T-cell (primary cell): ENCODE measurements around the gene CAV1. TPM values are rescaled to one million over a fixed set of nuclear protein-coding genes. Genes with fewer than 3 reads are reported as not detected.
A peak's percentile ranks its signal among the peaks of the same experiment; 100 is the strongest.

Experiments used
- ATAC-seq, 4 experiments: fragments of 200-7000 bp in 3 of 4; fragments of 150-1000 bp in 1 of 4; cut with Tn5 transposase; replicated peaks in 1 of 4; 1 replicate in 3 of 4; 2 replicates in 1 of 4; pipeline ENCODE4 v1.10.0; 2021; ENCODE audit warnings: moderate library complexity in 3 of 4, mild to moderate bottlenecking in 2 of 4, moderate number of reproducible peaks in 1 of 4
- CTCF ChIA-PET, 2 donors: fragments of 300-600 bp; sonication (Branson Sonifier 250); formaldehyde crosslinking; loops; one replicate each; lab custom pipeline; 2022; ENCODE audit warnings: antibody characterized with exemption in 2 of 2; lab: Charles Lee
- POLR2A ChIA-PET, 2 donors: fragments of 300-600 bp; sonication (Branson Sonifier 250); formaldehyde crosslinking; loops; one replicate each; lab custom pipeline; 2022; ENCODE audit warnings: antibody characterized with exemption in 2 of 2; lab: Charles Lee
- DNase-seq, 35 experiments: peaks; one replicate each; pipeline versions ENCODE4 v3.0.0 to v3.0.0-alpha.2; 2013 to 2023
- H3K27ac ChIP-seq: one replicate; pipeline ENCODE4 v1.5.1; 2013; ENCODE audit warnings: low read length
- H3K27me3 ChIP-seq, 2 experiments: replicated peaks in 1 of 2; 1 replicate in 1 of 2; 2 replicates in 1 of 2; pipeline versions ENCODE4 v1.6.1 to v1.7.0; 2013; ENCODE audit warnings: low read length in 1 of 2, mixed read lengths in 1 of 2; ENCODE audit not compliant: control insufficient read depth in 2 of 2, insufficient read depth in 2 of 2; ENCODE audit errors: extremely low read depth in 1 of 2
- H3K36me3 ChIP-seq, 2 donors: 1 replicate in 1 of 2; 2 replicates in 1 of 2; pipeline versions ENCODE4 v1.6.1 to v1.7.0; 2013; ENCODE audit warnings: low read length in 1 of 2; ENCODE audit not compliant: control insufficient read depth in 2 of 2, insufficient read depth in 1 of 2; ENCODE audit errors: extremely low read depth in 1 of 2
- H3K4me1 ChIP-seq, 2 experiments: 1 replicate in 1 of 2; 2 replicates in 1 of 2; pipeline versions ENCODE4 v1.6.1 to v1.7.0; 2013; ENCODE audit warnings: low read length in 2 of 2, mixed read lengths in 1 of 2; ENCODE audit not compliant: insufficient read depth in 2 of 2, control insufficient read depth in 1 of 2; ENCODE audit errors: extremely low read depth in 1 of 2
- H3K4me3 ChIP-seq, 2 donors: 1 replicate in 1 of 2; 2 replicates in 1 of 2; pipeline versions ENCODE4 v1.5.1 to v1.7.0; 2013; ENCODE audit warnings: mild to moderate bottlenecking in 2 of 2, low read length in 1 of 2, moderate library complexity in 1 of 2; ENCODE audit not compliant: control insufficient read depth in 1 of 2; ENCODE audit errors: extremely low read depth in 1 of 2
- H3K9me3 ChIP-seq: 2 replicates; pipeline ENCODE4 v1.7.0; 2013
- H3K27ac Mint-ChIP-seq, 2 donors: one replicate each; pipeline ENCODE4 v1.8.0; 2020 to 2021; ENCODE audit warnings: mild to moderate bottlenecking in 2 of 2, mixed read lengths in 2 of 2
- H3K27me3 Mint-ChIP-seq, 2 donors: one replicate each; pipeline ENCODE4 v1.8.0; 2021 to 2022; ENCODE audit warnings: mixed read lengths in 2 of 2
- H3K36me3 Mint-ChIP-seq: one replicate; pipeline ENCODE4 v1.8.0; 2021; ENCODE audit warnings: mixed read lengths
- H3K4me1 Mint-ChIP-seq, 3 donors: one replicate each; pipeline ENCODE4 v1.8.0; 2020 to 2022; ENCODE audit warnings: mixed read lengths in 3 of 3, mild to moderate bottlenecking in 1 of 3
- H3K4me3 Mint-ChIP-seq, 3 donors: one replicate each; pipeline ENCODE4 v1.8.0; 2020 to 2022; ENCODE audit warnings: mild to moderate bottlenecking in 3 of 3, mixed read lengths in 3 of 3, moderate library complexity in 3 of 3
- H3K9me3 Mint-ChIP-seq, 3 donors: one replicate each; pipeline ENCODE4 v1.8.0; 2020 to 2022; ENCODE audit warnings: mixed read lengths in 3 of 3
- WGBS: methylation state at CpG from one replicate; pipeline ENCODE4 v1.1.5; 2013; ENCODE audit warnings: missing lambda C conversion rate; ENCODE audit not compliant: insufficient coverage; 5-methylcytosine and 5-hydroxymethylcytosine counted together
- total RNA-seq, 35 experiments: library from RNA in 6 of 35; stranded (reverse) in 6 of 35; fragments of 120-200 nt in 1 of 35; gene quantifications; one replicate each; pipeline versions ENCODE4 v1.2.1 to v1.2.4 and lab custom pipeline; 2013 to 2026

The CAV1 gene
- total RNA-seq, 5 donors from 2014 or later (not counting 1 experiment from before 2014, with no cell fraction given): 0.25 to 1.4 (median 0.98) TPM; not detected in 1

DNA sequence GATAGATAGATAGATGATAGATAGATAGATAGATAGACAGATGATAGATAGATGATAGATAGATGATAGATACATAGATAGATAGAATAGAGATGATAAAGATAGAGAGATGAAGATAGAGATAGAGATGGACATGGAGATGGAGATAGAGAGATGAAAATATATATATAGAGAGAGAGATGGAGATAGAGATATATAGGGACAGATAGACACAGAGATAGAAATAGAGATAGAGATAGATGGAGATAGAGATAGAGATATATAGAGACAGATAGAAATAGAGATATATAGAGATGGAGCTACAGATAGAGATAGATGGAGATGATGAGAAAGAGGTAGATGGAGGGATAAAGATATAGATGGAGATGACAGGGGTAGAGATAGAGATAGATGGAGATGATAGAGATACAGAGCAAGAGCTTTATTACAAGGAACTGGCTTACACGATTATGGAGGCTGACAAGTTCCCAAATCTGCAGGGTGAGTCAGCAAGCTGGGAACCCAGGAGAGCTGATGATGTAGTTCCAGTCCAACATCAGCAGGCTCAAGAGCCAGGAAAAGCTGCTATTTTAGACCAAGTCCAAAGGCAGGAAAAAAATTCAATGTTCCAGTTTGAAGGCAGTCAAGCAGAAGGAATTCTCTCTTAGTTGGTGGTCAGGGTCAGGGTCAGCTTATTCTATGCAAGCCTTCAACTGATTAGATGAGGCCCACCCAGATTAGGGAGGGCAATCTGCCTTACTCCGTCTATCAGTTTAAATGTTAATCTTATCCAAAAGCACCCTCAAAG lies 37.1 kb downstream of the CAV1 start:
- Histone ChIP-seq H3K9me3 (no peaks in the 10 kb centered on the region), H3K27me3 (peaks cover 0 to 8% of the 10 kb centered on the region in 2 experiments), H3K4me3 (no peak overlapping the region), H3K4me1 (no peaks in the 10 kb centered on the region), H3K36me3 (no peaks in the 10 kb centered on the region), H3K27ac (no peak overlapping the region)
- Mint-ChIP-seq H3K36me3 (no peaks in the 10 kb centered on the region), H3K4me3 (no peak overlapping the region), H3K27ac (no peak overlapping the region), H3K27me3 (peaks cover 24 to 32% of the 10 kb centered on the region in 2 donors), H3K9me3 (peaks cover 0 to 4% (median 0%) of the 10 kb centered on the region in 3 donors), H3K4me1 (no peaks in the 10 kb centered on the region)
- POLR2A ChIA-PET: no interaction called here
- 83% methylated on average over 2 of the region's 2 CpGs for WGBS
- no peak for ATAC-seq
- CTCF ChIA-PET: interaction anchor here in 1 of 2 donors (0.7 kb wide), 1 partner anchor 30 kb away, joined by 3 read pairs; no protein-coding TSS in a partner anchor
- no peak for DNase-seq

DNA sequence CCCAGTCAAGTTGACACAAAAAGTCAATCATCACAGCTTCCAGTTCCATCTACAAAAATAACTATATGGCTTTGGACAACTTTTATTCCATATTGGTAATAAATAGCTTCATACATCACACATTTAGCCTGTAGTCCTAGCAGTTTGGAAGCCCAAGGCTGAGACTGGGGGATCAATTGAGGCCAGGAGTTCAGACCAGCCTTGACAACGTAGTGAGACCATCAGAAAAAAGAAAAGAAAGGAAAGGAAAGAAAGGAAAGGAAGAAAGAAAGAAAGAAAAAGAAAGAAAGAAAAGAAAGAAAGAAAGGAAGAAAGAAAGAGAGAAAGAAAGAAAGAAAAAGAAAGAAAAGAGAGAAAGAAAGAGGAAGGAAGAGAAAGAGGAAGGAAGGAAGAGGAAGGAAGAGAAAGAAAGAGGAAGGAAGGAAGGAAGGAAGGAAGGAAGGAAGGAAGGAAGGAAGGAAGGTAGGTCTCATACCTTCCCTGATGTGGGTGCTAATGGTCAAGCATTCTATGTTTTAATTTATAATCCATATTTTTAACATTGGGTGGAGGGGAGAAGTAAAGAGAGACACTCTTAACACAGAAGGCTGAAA lies 37.8 kb downstream of the CAV1 start:
- H3K4me3 ChIP-seq: no peak overlapping the region
- H3K9me3 Mint-ChIP-seq: peaks cover 0 to 4% (median 0%) of the 10 kb centered on the region in 3 donors
- peak overlapping the region in 1 of 2 donors; percentile 48 for H3K27ac Mint-ChIP-seq
- no peaks in the 10 kb centered on the region for H3K9me3 ChIP-seq
- H3K27me3 ChIP-seq: peaks cover 0 to 8% of the 10 kb centered on the region in 2 experiments
- no CpG with 5 or more reads among the region's 1 CpG for WGBS
- H3K4me1 Mint-ChIP-seq: no peaks in the 10 kb centered on the region
- H3K27ac ChIP-seq: no peak overlapping the region
- DNase-seq (no peak), ATAC-seq (no peak)
- no peaks in the 10 kb centered on the region for H3K4me1 ChIP-seq
- ChIA-PET CTCF (interaction anchor here (0.6 to 0.7 kb wide), 2 partner anchors 29 to 321 kb away, joined by 3 read pairs; no protein-coding TSS in a partner anchor), POLR2A (no interaction called here)
- H3K36me3 ChIP-seq: no peaks in the 10 kb centered on the region
- H3K27me3 Mint-ChIP-seq: peaks cover 22 to 28% of the 10 kb centered on the region in 2 donors
- no peaks in the 10 kb centered on the region for H3K36me3 Mint-ChIP-seq
- H3K4me3 Mint-ChIP-seq: no peak overlapping the region

DNA sequence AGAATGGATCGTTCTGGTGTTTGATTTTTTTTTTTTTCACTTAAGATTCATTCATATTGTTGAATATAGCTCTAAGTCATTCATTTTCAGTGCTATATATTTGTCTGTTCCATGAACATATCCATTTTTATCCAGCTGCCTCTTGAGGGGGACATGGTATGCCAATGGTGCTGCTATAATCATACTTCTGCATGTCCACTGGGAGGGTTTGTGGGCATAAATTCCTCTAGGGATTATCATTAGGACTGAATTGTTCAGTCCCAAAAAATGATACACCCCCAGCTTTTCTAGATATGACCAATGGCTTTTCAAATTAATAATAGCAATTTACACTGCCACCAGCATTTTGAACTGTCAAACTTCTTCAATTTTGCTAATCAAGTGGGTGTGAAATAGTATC lies 41.1 kb downstream of the CAV1 start:
- ChIA-PET POLR2A (no interaction called here), CTCF (no interaction called here)
- no CpG with 5 or more reads among the region's 1 CpG for WGBS
- Histone ChIP-seq H3K36me3 (no peaks in the 10 kb centered on the region), H3K4me1 (no peaks in the 10 kb centered on the region), H3K27me3 (no peaks in the 10 kb centered on the region), H3K9me3 (no peaks in the 10 kb centered on the region), H3K4me3 (no peak overlapping the region), H3K27ac (no peak overlapping the region)
- Mint-ChIP-seq H3K4me3 (no peak overlapping the region), H3K4me1 (no peaks in the 10 kb centered on the region), H3K9me3 (peaks cover 0 to 4% (median 0%) of the 10 kb centered on the region in 3 donors), H3K27me3 (peaks cover 11 to 22% of the 10 kb centered on the region in 2 donors), H3K36me3 (no peaks in the 10 kb centered on the region), H3K27ac (no peak overlapping the region)
- DNase-seq: no peak
- ATAC-seq: no peak

DNA sequence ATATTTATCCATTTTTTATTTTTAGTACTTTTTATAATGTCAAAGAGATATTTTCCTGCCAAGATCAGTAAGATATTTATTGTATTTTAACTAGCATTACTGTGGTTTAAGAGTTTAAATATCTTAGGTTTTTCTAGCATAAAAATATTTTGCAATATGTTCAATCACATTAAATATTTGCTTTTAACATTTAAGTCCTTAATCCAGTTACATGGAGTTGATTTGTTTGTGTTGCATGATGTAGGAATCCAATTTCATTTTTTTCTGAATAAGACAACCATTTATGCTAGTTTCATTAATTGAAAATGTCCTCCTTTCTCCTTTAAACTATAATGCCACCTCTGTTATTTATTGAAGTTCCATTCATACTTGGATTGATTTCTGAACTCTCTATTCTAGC lies 41.8 kb downstream of the CAV1 start:
- no peaks in the 10 kb centered on the region for H3K36me3 ChIP-seq
- H3K27ac ChIP-seq: no peak overlapping the region
- Mint-ChIP-seq H3K9me3 (peaks cover 0 to 4% (median 0%) of the 10 kb centered on the region in 3 donors), H3K4me1 (no peaks in the 10 kb centered on the region), H3K27me3 (peaks cover 11 to 19% of the 10 kb centered on the region in 2 donors), H3K27ac (no peak overlapping the region), H3K4me3 (no peak overlapping the region), H3K36me3 (no peaks in the 10 kb centered on the region)
- no peaks in the 10 kb centered on the region for H3K4me1 ChIP-seq
- H3K9me3 ChIP-seq: no peaks in the 10 kb centered on the region
- H3K4me3 ChIP-seq: no peak overlapping the region
- no peak for ATAC-seq
- CTCF ChIA-PET: no interaction called here
- no peaks in the 10 kb centered on the region for H3K27me3 ChIP-seq
- no peak for DNase-seq
- POLR2A ChIA-PET: no interaction called here

DNA sequence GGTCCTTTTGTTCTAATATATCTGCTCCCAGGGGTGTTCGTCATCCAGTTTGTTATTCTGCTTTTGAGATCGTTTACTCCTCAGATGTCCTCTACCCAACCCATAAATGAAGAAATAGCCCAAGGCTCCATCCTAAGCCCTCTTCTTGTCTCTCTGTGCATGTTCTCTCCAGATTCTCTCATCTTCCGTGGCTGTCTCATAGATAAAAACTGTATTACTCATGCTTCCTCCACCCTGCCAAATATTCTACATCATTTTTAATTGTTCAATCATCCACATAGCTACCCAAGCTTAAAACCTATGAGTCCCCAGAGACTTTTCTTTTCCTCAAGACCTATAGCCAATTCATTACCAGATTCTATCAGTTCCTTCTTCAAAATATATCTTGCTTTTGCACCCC lies 44.9 kb downstream of the CAV1 start:
- no peak for DNase-seq
- no peak overlapping the region for H3K4me3 Mint-ChIP-seq
- CTCF ChIA-PET: interaction anchor here in 1 of 2 donors (0.6 kb wide), 1 partner anchor 19 kb away, joined by 3 read pairs; no protein-coding TSS in a partner anchor

DNA sequence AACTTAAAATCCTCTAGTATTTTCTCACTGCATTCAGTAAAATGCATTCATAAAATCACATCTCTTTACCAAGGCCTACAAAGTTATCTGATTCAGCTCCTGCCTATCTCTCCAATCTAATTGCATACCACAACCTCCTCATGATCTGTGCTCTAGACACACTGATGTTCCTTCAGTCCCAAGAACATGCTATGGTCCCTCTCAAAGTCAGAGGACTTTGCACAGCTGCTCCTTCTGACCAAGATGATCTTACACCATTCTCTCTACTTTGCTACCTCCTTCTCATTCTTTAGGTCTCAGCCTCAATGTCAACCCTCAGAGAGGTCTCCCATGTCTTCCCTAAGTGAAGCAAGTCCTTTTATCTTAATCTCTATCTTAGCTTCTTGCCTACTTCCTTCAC lies 45.5 kb downstream of the CAV1 start:
- Histone ChIP-seq H3K9me3 (no peaks in the 10 kb centered on the region), H3K4me3 (no peak overlapping the region), H3K4me1 (no peaks in the 10 kb centered on the region), H3K36me3 (no peaks in the 10 kb centered on the region), H3K27ac (no peak overlapping the region), H3K27me3 (no peaks in the 10 kb centered on the region)
- POLR2A ChIA-PET: no interaction called here
- ATAC-seq: no peak
- CTCF ChIA-PET: interaction anchor here in 1 of 2 donors (0.7 kb wide), 1 partner anchor 390 kb away, joined by 4 read pairs; no protein-coding TSS in a partner anchor
- H3K4me3 Mint-ChIP-seq: no peak overlapping the region
- H3K36me3 Mint-ChIP-seq: no peaks in the 10 kb centered on the region
- H3K27ac Mint-ChIP-seq: no peak overlapping the region
- H3K4me1 Mint-ChIP-seq: no peaks in the 10 kb centered on the region
- H3K9me3 Mint-ChIP-seq: no peaks in the 10 kb centered on the region
- DNase-seq: no peak
- peaks cover 7 to 11% of the 10 kb centered on the region in 2 donors for H3K27me3 Mint-ChIP-seq

More for the DNA sequence above, 44.9 kb downstream of the CAV1 start:
- no peak overlapping the region for H3K4me3 ChIP-seq
- H3K27me3 ChIP-seq: no peaks in the 10 kb centered on the region
- Mint-ChIP-seq H3K4me1 (no peaks in the 10 kb centered on the region), H3K36me3 (no peaks in the 10 kb centered on the region), H3K27ac (no peak overlapping the region), H3K27me3 (peaks cover 11 to 15% of the 10 kb centered on the region in 2 donors), H3K9me3 (no peaks in the 10 kb centered on the region)
- H3K9me3 ChIP-seq: no peaks in the 10 kb centered on the region
- H3K27ac ChIP-seq: no peak overlapping the region
- no peak for ATAC-seq
- H3K36me3 ChIP-seq: no peaks in the 10 kb centered on the region
- 91% methylated on average over 2 of the region's 3 CpGs for WGBS
- no peaks in the 10 kb centered on the region for H3K4me1 ChIP-seq
- POLR2A ChIA-PET: no interaction called here
